Lower leg skin (tissue), 4 donors: ENCODE results near the gene HNRNPR. TPM values are rescaled to one million over a fixed set of nuclear protein-coding genes. Genes with fewer than 3 reads are reported as not detected.

Experiments
- DNase-seq, 2 donors: peaks; one replicate each; pipeline ENCODE4 v3.0.0-alpha.2; 2019; ENCODE audit warnings: low spot score in 2 of 2
- H3K4me3 ChIP-seq: fragments of 200-600 bp; sonication (generic); 2 replicates; pipeline ENCODE4 v1.5.1; 2017; ENCODE audit warnings: mild to moderate bottlenecking, low read depth; ENCODE audit not compliant: poor library complexity, severe bottlenecking
- CTCF ChIP-seq, 3 donors: fragments of 450-650 bp; IDR thresholded peaks; one replicate each; pipeline ENCODE4 v1.5.1; 2016; ENCODE audit warnings: antibody characterized with exemption in 3 of 3, mild to moderate bottlenecking in 3 of 3, moderate library complexity in 2 of 3
- POLR2A ChIP-seq, 2 donors: fragments of 450-650 bp; IDR thresholded peaks; one replicate each; pipeline ENCODE4 v1.6.1; 2016 to 2017; ENCODE audit warnings: antibody characterized with exemption in 2 of 2, mild to moderate bottlenecking in 1 of 2, moderate library complexity in 1 of 2
- WGBS, 2 donors: methylation state at CpG; one replicate each; pipeline ENCODE4 v1.1.5; 2018; 5-methylcytosine and 5-hydroxymethylcytosine counted together
- intact Hi-C: fragments of 100-400 bp; cut with DNase I; formaldehyde crosslinking; loops from one replicate; pipeline ENCODE4 v1.15.0; 2023; ENCODE audit warnings: low total_unique reads
- total RNA-seq, 4 donors: library from RNA; depleted of rRNA; stranded (reverse); fragments of >200 nt; gene quantifications; one replicate each; pipeline ENCODE4 v1.1.0, GENCODE V29; 2016

Gene HNRNPR
- total RNA-seq, 4 donors from 2014 or later, result 37.7 to 61.1 (median 55.0) TPM

DNA sequence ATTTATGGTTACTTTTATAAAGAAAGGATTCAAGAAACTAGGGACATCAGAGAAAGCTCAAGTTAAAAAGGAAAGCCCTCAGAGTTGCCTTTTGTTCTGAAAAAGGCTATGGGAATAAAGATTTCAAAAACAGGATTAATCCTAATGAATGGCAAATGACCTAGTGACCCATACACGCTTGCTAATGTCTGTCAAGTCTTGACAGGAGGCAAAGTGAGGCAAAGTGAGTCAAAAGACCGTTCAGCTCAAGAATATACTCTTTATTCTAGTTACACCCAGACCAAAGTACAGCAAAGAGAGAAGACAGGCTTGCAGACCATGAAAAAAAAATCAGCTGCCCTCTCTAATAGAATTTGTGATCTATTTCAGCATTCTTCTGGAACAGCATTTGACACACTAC is 22.1 kb upstream of the HNRNPR start:
- intact Hi-C loops, result no loop called here
- 56 to 63% methylated on average over 2 of the region's 2 CpGs for WGBS, 2 donors
- no peak for DNase-seq
- H3K4me3 ChIP-seq, result no peak overlapping the region
- TF ChIP-seq CTCF (IDR thresholded peaks at IDR 0.05), result no peak
- no peak for TF ChIP-seq POLR2A (IDR thresholded peaks at IDR 0.05)

DNA sequence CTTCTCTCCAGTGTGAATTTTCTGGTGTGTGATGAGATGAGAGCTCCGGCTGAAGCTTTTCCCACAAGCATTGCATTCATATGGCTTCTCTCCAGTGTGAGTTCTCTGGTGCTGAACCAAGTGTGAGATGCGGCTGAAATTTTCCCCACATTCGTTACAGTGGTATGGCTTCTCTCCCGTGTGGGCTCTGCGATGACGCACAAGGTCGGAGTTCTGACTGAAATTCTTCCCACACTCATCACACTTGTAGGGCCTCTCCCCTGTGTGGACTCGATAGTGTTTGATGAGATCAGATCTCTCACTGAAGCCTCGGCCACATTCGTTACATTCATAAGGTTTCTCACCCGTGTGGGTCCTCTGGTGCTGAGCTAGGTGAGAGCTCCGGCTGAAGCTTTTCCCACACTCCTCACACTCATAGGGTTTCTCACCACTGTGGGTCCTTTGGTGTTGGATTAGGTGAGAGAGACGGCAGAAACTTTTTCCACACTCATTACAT is 18.2 kb upstream of the HNRNPR start:
- no peak for DNase-seq
- TF ChIP-seq POLR2A (IDR thresholded peaks at IDR 0.05) (no peak), CTCF (IDR thresholded peaks at IDR 0.05) (no peak)
- intact Hi-C loops, result no loop called here
- H3K4me3 ChIP-seq, result no peak overlapping the region
- WGBS, 2 donors, result 98 to 99% methylated on average over 13 of the region's 13 CpGs

- intact Hi-C loops, result no loop called here
- no peak for DNase-seq
- 58 to 69% methylated on average over 3 of the region's 3 CpGs for WGBS, 2 donors
- H3K4me3 ChIP-seq, result no peak overlapping the region
- TF ChIP-seq POLR2A (IDR thresholded peaks at IDR 0.05) (no peak), CTCF (IDR thresholded peaks at IDR 0.05) (no peak)
Observed at GRCh38 chr1:23358310-23358875, 14.3 kb upstream of the HNRNPR start.

DNA sequence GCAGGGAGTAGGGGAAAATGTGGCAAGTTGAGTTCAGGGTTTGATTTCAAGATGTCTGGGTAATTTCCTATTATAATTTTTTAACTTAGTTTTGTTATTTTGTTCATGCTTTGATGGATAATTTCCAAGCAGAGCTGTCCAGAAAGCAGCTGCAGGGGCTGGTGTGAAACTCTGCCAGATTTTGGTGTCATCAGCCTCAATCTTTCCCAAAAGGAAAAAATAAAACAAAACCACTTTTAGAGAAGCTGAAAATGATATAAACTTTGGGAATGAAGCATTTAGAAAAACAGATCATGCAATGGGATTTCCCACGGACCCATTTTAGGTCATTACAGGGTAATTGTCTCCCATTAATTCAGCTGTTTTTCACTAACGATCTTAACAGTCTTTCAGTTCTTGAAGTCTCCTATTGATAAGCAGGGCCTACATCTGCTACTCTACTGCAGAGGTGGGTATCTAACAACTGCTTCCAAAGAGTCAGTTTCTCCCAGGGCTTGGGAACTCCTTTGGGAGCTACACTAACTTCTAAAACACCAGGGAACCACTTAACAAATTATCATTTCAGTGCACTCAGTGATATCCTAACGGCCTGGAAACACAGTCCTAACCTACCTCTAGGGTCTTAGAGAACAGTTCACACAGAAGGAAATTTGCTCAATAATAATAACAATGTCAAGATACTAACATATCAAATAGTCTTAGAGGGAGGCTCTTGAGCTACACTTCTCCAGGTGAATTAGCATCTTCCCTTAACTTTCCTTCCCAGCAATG is 13.2 kb upstream of the HNRNPR start:
- no peak for TF ChIP-seq CTCF (IDR thresholded peaks at IDR 0.05)
- no peak for TF ChIP-seq POLR2A (IDR thresholded peaks at IDR 0.05)

GRCh38 chr1:23356471-23357137 is 12.5 kb upstream of the HNRNPR start:
- H3K4me3 ChIP-seq, result no peak overlapping the region
- no peak for DNase-seq
- no peak for TF ChIP-seq POLR2A (IDR thresholded peaks at IDR 0.05)
- no peak for TF ChIP-seq CTCF (IDR thresholded peaks at IDR 0.05)
- intact Hi-C loops, result no loop called here
- 82 to 83% methylated on average over 8 of the region's 8 CpGs for WGBS, 2 donors

More for the DNA sequence above, 13.2 kb upstream of the HNRNPR start:
- no peak for DNase-seq
- intact Hi-C loops, result no loop called here
- H3K4me3 ChIP-seq, result no peak overlapping the region
- 52 to 60% methylated on average over 3 of the region's 3 CpGs for WGBS, 2 donors
